Measurements from ENCODE around the gene OR2AG2.
"Not testable (repeated sequence)": the region's sequence is repeated elsewhere in the genome, so short reads cannot be mapped to it uniquely, and the experiment has no call there.

Gene OR2AG2

GRCh38 chr11:6813656-6814055, 41.9 kb upstream of the OR2AG2 start:
- Histone ChIP-seq H3K9me2 (ENCODE audit: low read depth, low read length) (no peaks in the 10 kb centered on the region), H3K9ac (ENCODE audit: low read length) (no peak overlapping the region), H3K9me3 (ENCODE audit: low read length) (no peaks in the 10 kb centered on the region), H3K4me3 (ENCODE audit: low read depth, low read length, poor library complexity, severe bottlenecking) (no peak overlapping the region), H3K4me2 (ENCODE audit: low read length) (no peak overlapping the region), H3K4me1 (ENCODE audit: insufficient read depth, low read length, severe bottlenecking) (no peaks in the 10 kb centered on the region), H3K27ac (ENCODE audit: low read depth, low read length, poor library complexity, severe bottlenecking) (no peak overlapping the region), H4K20me1 (ENCODE audit: insufficient read depth, low read length) (no peaks in the 10 kb centered on the region), H3K79me2 (ENCODE audit: insufficient read depth, low read length) (no peaks in the 10 kb centered on the region), H2AFZ (ENCODE audit: low read length) (no peak overlapping the region), H3F3A (ENCODE audit: insufficient read depth, low read length) (no peaks in the 10 kb centered on the region), H3K27me3 (ENCODE audit: insufficient read depth, low read length) (no peaks in the 10 kb centered on the region), H3K36me3 (ENCODE audit: insufficient read depth, low read length) (no peaks in the 10 kb centered on the region)
- TF ChIP-seq EZH2 (IDR thresholded peaks at IDR 0.05; ENCODE audit: borderline replicate concordance, low read length), result no peak
- TF ChIP-seq CTCF (IDR thresholded peaks at IDR 0.05; ENCODE audit: low read length), result no peak

GRCh38 chr11:6812390-6813005, 40.7 kb upstream of the OR2AG2 start:
- H3K27ac ChIP-seq (ENCODE audit: low read depth, low read length, poor library complexity, severe bottlenecking), result no peak overlapping the region
- H3K4me1 ChIP-seq (ENCODE audit: insufficient read depth, low read length, severe bottlenecking), result no peaks in the 10 kb centered on the region
- no peak overlapping the region for H3K4me2 ChIP-seq (ENCODE audit: low read length)
- peak; percentile 84 for TF ChIP-seq CTCF (IDR thresholded peaks at IDR 0.05; ENCODE audit: low read length)
- TF ChIP-seq EZH2 (IDR thresholded peaks at IDR 0.05; ENCODE audit: borderline replicate concordance, low read length), result no peak
- H2AFZ ChIP-seq (ENCODE audit: low read length), result no peak overlapping the region
- no peaks in the 10 kb centered on the region for H3K36me3 ChIP-seq (ENCODE audit: insufficient read depth, low read length)
- no peak overlapping the region for H3K9ac ChIP-seq (ENCODE audit: low read length)
- no peaks in the 10 kb centered on the region for H4K20me1 ChIP-seq (ENCODE audit: insufficient read depth, low read length)
- no peaks in the 10 kb centered on the region for H3K9me2 ChIP-seq (ENCODE audit: low read depth, low read length)
- no peaks in the 10 kb centered on the region for H3K9me3 ChIP-seq (ENCODE audit: low read length)
- H3K79me2 ChIP-seq (ENCODE audit: insufficient read depth, low read length), result no peaks in the 10 kb centered on the region
- H3F3A ChIP-seq (ENCODE audit: insufficient read depth, low read length), result no peaks in the 10 kb centered on the region
- no peak overlapping the region for H3K4me3 ChIP-seq (ENCODE audit: low read depth, low read length, poor library complexity, severe bottlenecking)
- no peaks in the 10 kb centered on the region for H3K27me3 ChIP-seq (ENCODE audit: insufficient read depth, low read length)

- not testable (repeated sequence) for H3K4me1 ChIP-seq (ENCODE audit: insufficient read depth, low read length, severe bottlenecking); H4K20me1 ChIP-seq (ENCODE audit: insufficient read depth, low read length); H3K4me2 ChIP-seq (ENCODE audit: low read length); H3K4me3 ChIP-seq (ENCODE audit: low read depth, low read length, poor library complexity, severe bottlenecking); H3F3A ChIP-seq (ENCODE audit: insufficient read depth, low read length); H3K79me2 ChIP-seq (ENCODE audit: insufficient read depth, low read length); H3K9me3 ChIP-seq (ENCODE audit: low read length); H3K9ac ChIP-seq (ENCODE audit: low read length); H3K36me3 ChIP-seq (ENCODE audit: insufficient read depth, low read length); H3K27ac ChIP-seq (ENCODE audit: low read depth, low read length, poor library complexity, severe bottlenecking); H2AFZ ChIP-seq (ENCODE audit: low read length); H3K9me2 ChIP-seq (ENCODE audit: low read depth, low read length); H3K27me3 ChIP-seq (ENCODE audit: insufficient read depth, low read length)
Measured at GRCh38 chr11:6801075-6801474, 29.3 kb upstream of the OR2AG2 start.

GRCh38 chr11:6799402-6799801, 27.6 kb upstream of the OR2AG2 start, which contains the start of gene OR6A2:
Gene OR6A2, minus strand, starts transcription at chr11:6799689. Its CDS starts 3,981 bp downstream, at chr11:6795708.
- Histone ChIP-seq H3K9ac (ENCODE audit: low read length) (no peak within 1 kb of the TSS), H3K27me3 (ENCODE audit: insufficient read depth, low read length) (no peaks in the 10 kb centered on the region), H3K9me2 (ENCODE audit: low read depth, low read length) (no peaks in the 10 kb centered on the region), H2AFZ (ENCODE audit: low read length) (no peak within 1 kb of the TSS), H3K4me1 (ENCODE audit: insufficient read depth, low read length, severe bottlenecking) (no peaks in the 10 kb centered on the region), H3K4me2 (ENCODE audit: low read length) (no peak within 1 kb of the TSS), H3K36me3 (ENCODE audit: insufficient read depth, low read length) (no peaks in the 10 kb centered on the region), H3K27ac (ENCODE audit: low read depth, low read length, poor library complexity, severe bottlenecking) (no peak within 1 kb of the TSS), H3F3A (ENCODE audit: insufficient read depth, low read length) (no peaks in the 10 kb centered on the region), H3K9me3 (ENCODE audit: low read length) (no peaks in the 10 kb centered on the region), H3K79me2 (ENCODE audit: insufficient read depth, low read length) (no peaks in the 10 kb centered on the region), H3K4me3 (ENCODE audit: low read depth, low read length, poor library complexity, severe bottlenecking) (no peak within 1 kb of the TSS), H4K20me1 (ENCODE audit: insufficient read depth, low read length) (no peaks in the 10 kb centered on the region)
- TF ChIP-seq CTCF (IDR thresholded peaks at IDR 0.05; ENCODE audit: low read length) (no peak), EZH2 (IDR thresholded peaks at IDR 0.05; ENCODE audit: borderline replicate concordance, low read length) (no peak)

Measured in OCI-LY1 (cell line).